Measurements from ENCODE around the gene SIN3B.

SIN3B gene

GRCh38 chr19:16789238-16789637 is 40.0 kb upstream of the SIN3B start:
- no peak for TF ChIP-seq MAX (IDR thresholded peaks at IDR 0.05)
- no peak for TF ChIP-seq CREB1 (IDR thresholded peaks at IDR 0.05; ENCODE audit: low read depth)
- no peak for TF ChIP-seq REST (IDR thresholded peaks at IDR 0.05; ENCODE audit: low read depth)
- TF ChIP-seq ZBTB7A (IDR thresholded peaks at IDR 0.05; ENCODE audit: low read depth), result no peak
- no peak for TF ChIP-seq USF1 (IDR thresholded peaks at IDR 0.05)
- TF ChIP-seq EP300 (IDR thresholded peaks at IDR 0.05; ENCODE audit: borderline replicate concordance), result no peak
- TF ChIP-seq TAF1 (IDR thresholded peaks at IDR 0.05; ENCODE audit: low read depth), result no peak
- no peak for TF ChIP-seq NFIC (IDR thresholded peaks at IDR 0.05)
- TF ChIP-seq TCF12 (IDR thresholded peaks at IDR 0.05; ENCODE audit: low read depth), result no peak
- no peak for TF ChIP-seq RAD21 (IDR thresholded peaks at IDR 0.05; ENCODE audit: low read depth)
- no peak for TF ChIP-seq CEBPB (IDR thresholded peaks at IDR 0.05)
- no peak for TF ChIP-seq TEAD4 (IDR thresholded peaks at IDR 0.05)
- no peak for TF ChIP-seq YY1 (IDR thresholded peaks at IDR 0.05; ENCODE audit: low read depth)
- TF ChIP-seq EGR1 (IDR thresholded peaks at IDR 0.05), result no peak
- no peak for TF ChIP-seq FOXM1 (IDR thresholded peaks at IDR 0.05; ENCODE audit: borderline replicate concordance, low read depth)

- TF ChIP-seq EP300 (IDR thresholded peaks at IDR 0.05; ENCODE audit: borderline replicate concordance), result no peak
- TF ChIP-seq YY1 (IDR thresholded peaks at IDR 0.05; ENCODE audit: low read depth), result no peak
- TF ChIP-seq TCF12 (IDR thresholded peaks at IDR 0.05; ENCODE audit: low read depth), result no peak
- no peak for TF ChIP-seq REST (IDR thresholded peaks at IDR 0.05; ENCODE audit: low read depth)
- no peak for TF ChIP-seq TAF1 (IDR thresholded peaks at IDR 0.05; ENCODE audit: low read depth)
- TF ChIP-seq USF1 (IDR thresholded peaks at IDR 0.05), result no peak
- TF ChIP-seq EGR1 (IDR thresholded peaks at IDR 0.05), result no peak
- TF ChIP-seq FOXM1 (IDR thresholded peaks at IDR 0.05; ENCODE audit: borderline replicate concordance, low read depth), result no peak
- no peak for TF ChIP-seq CREB1 (IDR thresholded peaks at IDR 0.05; ENCODE audit: low read depth)
- TF ChIP-seq MAX (IDR thresholded peaks at IDR 0.05), result no peak
- no peak for TF ChIP-seq TEAD4 (IDR thresholded peaks at IDR 0.05)
- no peak for TF ChIP-seq CEBPB (IDR thresholded peaks at IDR 0.05)
- no peak for TF ChIP-seq NFIC (IDR thresholded peaks at IDR 0.05)
- TF ChIP-seq RAD21 (IDR thresholded peaks at IDR 0.05; ENCODE audit: low read depth), result no peak
These were observed 39.1 kb upstream of the SIN3B start for GRCh38 chr19:16790051-16790450.

- no peak for TF ChIP-seq CREB1 (IDR thresholded peaks at IDR 0.05; ENCODE audit: low read depth)
- no peak for TF ChIP-seq TAF1 (IDR thresholded peaks at IDR 0.05; ENCODE audit: low read depth)
- TF ChIP-seq EGR1 (IDR thresholded peaks at IDR 0.05), result no peak
- no peak for TF ChIP-seq MAX (IDR thresholded peaks at IDR 0.05)
- TF ChIP-seq RAD21 (IDR thresholded peaks at IDR 0.05; ENCODE audit: low read depth), result no peak
These were observed 37.3 kb upstream of the SIN3B start for GRCh38 chr19:16791942-16792341.

- no peak for TF ChIP-seq REST (IDR thresholded peaks at IDR 0.05; ENCODE audit: low read depth)
- no peak for TF ChIP-seq YY1 (IDR thresholded peaks at IDR 0.05; ENCODE audit: low read depth)
- no peak for TF ChIP-seq TCF12 (IDR thresholded peaks at IDR 0.05; ENCODE audit: low read depth)
- no peak for TF ChIP-seq TAF1 (IDR thresholded peaks at IDR 0.05; ENCODE audit: low read depth)
- TF ChIP-seq NFIC (IDR thresholded peaks at IDR 0.05), result no peak
- TF ChIP-seq RAD21 (IDR thresholded peaks at IDR 0.05; ENCODE audit: low read depth), result no peak
- TF ChIP-seq EGR1 (IDR thresholded peaks at IDR 0.05), result no peak
- no peak for TF ChIP-seq USF1 (IDR thresholded peaks at IDR 0.05)
- no peak for TF ChIP-seq CREB1 (IDR thresholded peaks at IDR 0.05; ENCODE audit: low read depth)
These were observed 34.4 kb upstream of the SIN3B start for GRCh38 chr19:16794456-16795441.

Data from Ishikawa (cell line).